EL (cell line): ENCODE measurements around the gene FGF14.

Experiments used
- DNase-seq: peaks from one replicate; pipeline ENCODE4 v3.0.0-alpha.2; 2016

The FGF14 gene

GRCh38 chr13:102302534-102302933 is 99.3 kb downstream of the FGF14 start:
- no peak for DNase-seq

GRCh38 chr13:102300379-102300778 is 101.5 kb downstream of the FGF14 start:
- no peak for DNase-seq

- no peak for DNase-seq
These were observed 102.5 kb downstream of the FGF14 start for GRCh38 chr13:102299366-102299765.

GRCh38 chr13:102298051-102298450 is 103.8 kb downstream of the FGF14 start:
- DNase-seq: no peak

- DNase-seq: no peak
These were observed 106.4 kb downstream of the FGF14 start for GRCh38 chr13:102295316-102296048.

GRCh38 chr13:102294407-102295018 is 107.3 kb downstream of the FGF14 start:
- no peak for DNase-seq

- DNase-seq: no peak
These were observed 108.1 kb downstream of the FGF14 start for GRCh38 chr13:102293723-102294122.

- no peak for DNase-seq
These were observed 110.1 kb downstream of the FGF14 start for GRCh38 chr13:102291587-102292218.

GRCh38 chr13:102289606-102290005 is 112.2 kb downstream of the FGF14 start:
- no peak for DNase-seq

- peak; percentile 60 for DNase-seq
These were observed 115.5 kb downstream of the FGF14 start for GRCh38 chr13:102286326-102286725.

GRCh38 chr13:102280366-102280765 is 121.5 kb downstream of the FGF14 start:
- no peak for DNase-seq

GRCh38 chr13:102277286-102277685 is 124.6 kb downstream of the FGF14 start:
- DNase-seq: no peak

- no peak for DNase-seq
These were observed 125.4 kb downstream of the FGF14 start for GRCh38 chr13:102276404-102276803.

GRCh38 chr13:102275969-102276368 is 125.9 kb downstream of the FGF14 start:
- DNase-seq: no peak

GRCh38 chr13:102273111-102273510 is 128.7 kb downstream of the FGF14 start:
- DNase-seq: no peak

- DNase-seq: no peak
These were observed 134.7 kb downstream of the FGF14 start for GRCh38 chr13:102267191-102267590.

- DNase-seq: no peak
These were observed 140.0 kb downstream of the FGF14 start for GRCh38 chr13:102261809-102262208.

GRCh38 chr13:102261316-102261715 is 140.5 kb downstream of the FGF14 start:
- DNase-seq: no peak

GRCh38 chr13:102260256-102260655 is 141.6 kb downstream of the FGF14 start:
- no peak for DNase-seq

GRCh38 chr13:102255409-102255808 is 146.4 kb downstream of the FGF14 start:
- no peak for DNase-seq

- no peak for DNase-seq
These were observed 150.0 kb downstream of the FGF14 start for GRCh38 chr13:102251817-102252216.

GRCh38 chr13:102250448-102250847 is 151.4 kb downstream of the FGF14 start:
- DNase-seq: no peak

- no peak for DNase-seq
These were observed 157.1 kb downstream of the FGF14 start for GRCh38 chr13:102244607-102245227.

GRCh38 chr13:102240110-102240509 is 161.7 kb downstream of the FGF14 start:
- no peak for DNase-seq
